Stimulated activated CD4-positive, alpha-beta T cell treated with anti-CD3 and anti-CD28 coated beads, Interleukin-1b, Interleukin-23, amount 100 ng/mL, for 48 hours (primary cell): ENCODE measurements around the gene WDR1.
A peak's percentile ranks its signal among the peaks of the same experiment; 100 is the strongest.

Experiments used
- DNase-seq: peaks from one replicate; pipeline ENCODE4 v3.0.0-alpha.2; 2020

WDR1 gene, protein sequence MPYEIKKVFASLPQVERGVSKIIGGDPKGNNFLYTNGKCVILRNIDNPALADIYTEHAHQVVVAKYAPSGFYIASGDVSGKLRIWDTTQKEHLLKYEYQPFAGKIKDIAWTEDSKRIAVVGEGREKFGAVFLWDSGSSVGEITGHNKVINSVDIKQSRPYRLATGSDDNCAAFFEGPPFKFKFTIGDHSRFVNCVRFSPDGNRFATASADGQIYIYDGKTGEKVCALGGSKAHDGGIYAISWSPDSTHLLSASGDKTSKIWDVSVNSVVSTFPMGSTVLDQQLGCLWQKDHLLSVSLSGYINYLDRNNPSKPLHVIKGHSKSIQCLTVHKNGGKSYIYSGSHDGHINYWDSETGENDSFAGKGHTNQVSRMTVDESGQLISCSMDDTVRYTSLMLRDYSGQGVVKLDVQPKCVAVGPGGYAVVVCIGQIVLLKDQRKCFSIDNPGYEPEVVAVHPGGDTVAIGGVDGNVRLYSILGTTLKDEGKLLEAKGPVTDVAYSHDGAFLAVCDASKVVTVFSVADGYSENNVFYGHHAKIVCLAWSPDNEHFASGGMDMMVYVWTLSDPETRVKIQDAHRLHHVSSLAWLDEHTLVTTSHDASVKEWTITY

GRCh38 chr4:10116569-10117358, at the start of gene WDR1:
WDR1 (minus strand) TSS chr4:10116799; CDS start chr4:10116666, 133 bp downstream.
- peak; percentile 92 for DNase-seq

GRCh38 chr4:10164877-10165283, 48.3 kb upstream of the WDR1 start:
- no peak for DNase-seq

- DNase-seq = no peak
These were observed 46.7 kb upstream of the WDR1 start for GRCh38 chr4:10163296-10163695.

GRCh38 chr4:10162341-10163000, 45.9 kb upstream of the WDR1 start:
- no peak for DNase-seq

GRCh38 chr4:10161840-10162239, 45.2 kb upstream of the WDR1 start:
- DNase-seq = peak; percentile 30

GRCh38 chr4:10161146-10161545, 44.5 kb upstream of the WDR1 start:
- DNase-seq = no peak

DNA sequence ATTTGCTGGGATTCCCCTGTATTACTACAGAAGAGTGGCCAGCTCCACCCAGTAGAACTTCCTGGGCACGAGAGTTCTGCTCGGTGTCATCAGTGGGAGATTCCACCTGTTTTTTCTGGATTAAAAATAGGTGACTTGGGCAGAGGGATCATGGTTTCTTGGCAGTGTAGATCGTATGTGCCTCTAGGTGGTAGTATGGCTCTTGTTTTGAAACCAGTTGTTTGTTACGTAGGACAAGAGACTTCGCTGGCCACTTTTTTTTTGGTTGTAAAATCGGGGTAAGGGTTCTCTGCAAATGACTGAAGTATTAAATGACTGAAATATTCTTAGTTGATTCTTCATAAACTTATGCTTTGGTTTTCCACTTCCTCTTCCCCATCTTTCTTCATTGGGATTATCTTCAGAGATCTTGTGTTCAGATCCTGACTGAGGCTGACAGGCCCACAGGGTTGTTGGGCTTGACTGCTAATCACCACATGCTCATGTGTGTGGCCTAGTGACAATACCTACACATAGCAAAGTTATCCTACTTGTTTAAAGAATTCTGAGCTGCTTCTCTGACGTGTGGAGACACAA, 43.8 kb upstream of the WDR1 start:
- no peak for DNase-seq

- DNase-seq = no peak
These were observed 43.1 kb upstream of the WDR1 start for GRCh38 chr4:10159671-10160070.

DNA sequence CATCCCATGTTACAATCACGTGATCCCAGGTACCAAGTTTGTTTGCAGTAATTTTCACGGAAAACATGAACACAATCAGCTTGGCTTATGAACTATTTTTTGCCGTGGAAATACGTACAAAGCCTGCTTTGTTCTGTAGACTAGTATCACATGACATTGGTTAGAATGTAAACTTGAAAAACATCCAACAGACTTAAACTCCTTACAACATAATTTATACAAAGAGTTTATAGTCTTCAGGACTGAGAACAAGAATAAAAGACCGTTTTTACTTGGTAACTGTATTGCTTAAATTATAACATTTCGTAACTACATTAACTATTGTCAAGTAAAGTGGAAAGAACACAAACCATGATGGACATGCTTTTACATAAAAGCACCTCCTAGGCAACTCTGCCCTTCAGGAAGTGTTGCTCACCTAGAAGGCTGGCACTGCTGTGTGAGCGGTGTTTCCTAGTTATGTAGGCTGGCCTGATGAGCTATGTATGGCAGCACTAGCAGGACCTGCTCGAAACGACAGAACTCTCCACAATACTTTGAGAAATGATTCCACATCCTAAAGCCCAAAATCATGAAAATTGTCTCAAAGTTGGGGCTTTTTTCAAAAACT, 41.8 kb upstream of the WDR1 start:
- DNase-seq = no peak

- DNase-seq = peak; percentile 44
These were observed 41.1 kb upstream of the WDR1 start for GRCh38 chr4:10157478-10158332.

DNA sequence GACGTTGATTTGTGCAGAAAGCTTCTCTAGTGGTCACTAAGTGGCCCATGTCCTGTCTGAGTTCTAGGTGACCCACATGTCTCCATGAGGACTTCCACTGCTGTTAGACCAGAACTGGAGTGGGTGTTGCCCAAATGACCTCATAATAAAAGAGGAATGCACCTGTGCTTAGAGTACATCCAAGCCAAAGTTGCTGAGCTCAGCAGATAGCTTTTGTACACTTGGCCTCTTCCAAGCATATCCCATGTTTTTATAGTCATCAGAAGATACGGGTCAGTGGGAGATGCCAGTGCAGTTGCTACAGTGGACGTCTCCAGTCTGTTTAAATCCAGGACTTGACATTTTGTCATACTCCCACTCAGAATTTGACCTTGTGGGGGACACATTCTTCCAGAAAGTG, 37.6 kb upstream of the WDR1 start:
- DNase-seq = no peak

- DNase-seq = no peak
These were observed 36.6 kb upstream of the WDR1 start for GRCh38 chr4:10153161-10153560.

DNA sequence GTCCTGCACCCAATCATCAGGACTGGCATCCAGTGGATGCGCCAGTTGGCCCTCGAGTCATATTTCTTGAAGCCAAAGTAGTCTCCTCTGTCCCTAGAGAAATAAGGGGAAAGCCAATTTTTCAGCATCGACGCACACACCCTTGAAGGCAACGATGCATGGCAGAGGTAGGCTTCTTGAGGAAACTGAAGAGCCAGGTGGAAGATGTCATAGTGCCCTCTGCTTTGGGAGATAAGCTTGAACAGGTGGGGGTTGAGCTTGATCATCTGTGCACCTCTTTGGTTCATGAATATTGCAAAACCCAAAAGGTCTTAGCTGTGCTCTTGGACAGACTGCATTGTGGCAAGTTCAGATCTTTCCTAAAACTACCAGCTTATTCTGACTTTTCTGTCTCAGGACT, 34.6 kb upstream of the WDR1 start:
- DNase-seq = no peak

GRCh38 chr4:10144966-10145365, 28.4 kb upstream of the WDR1 start:
- DNase-seq = no peak

DNA sequence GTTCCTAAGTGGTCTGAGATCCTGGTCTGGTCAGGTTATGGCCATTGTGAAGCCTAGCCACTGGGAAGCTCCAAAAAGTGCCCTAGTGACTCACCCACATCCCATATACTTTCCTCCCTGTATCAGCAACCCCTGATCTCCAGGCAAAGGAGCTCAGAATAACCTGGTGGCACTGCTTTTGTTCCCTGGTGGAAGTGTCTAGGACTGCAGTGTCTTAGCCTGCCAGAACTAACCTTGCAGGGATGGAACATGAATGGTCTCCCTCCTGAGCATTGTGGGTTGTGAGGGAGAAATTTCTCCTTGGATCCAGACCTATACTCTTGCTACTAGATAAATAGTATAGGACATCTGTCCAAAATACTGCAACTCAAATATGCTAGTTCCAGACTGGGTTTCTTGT, 27.9 kb upstream of the WDR1 start:
- DNase-seq = no peak

DNA sequence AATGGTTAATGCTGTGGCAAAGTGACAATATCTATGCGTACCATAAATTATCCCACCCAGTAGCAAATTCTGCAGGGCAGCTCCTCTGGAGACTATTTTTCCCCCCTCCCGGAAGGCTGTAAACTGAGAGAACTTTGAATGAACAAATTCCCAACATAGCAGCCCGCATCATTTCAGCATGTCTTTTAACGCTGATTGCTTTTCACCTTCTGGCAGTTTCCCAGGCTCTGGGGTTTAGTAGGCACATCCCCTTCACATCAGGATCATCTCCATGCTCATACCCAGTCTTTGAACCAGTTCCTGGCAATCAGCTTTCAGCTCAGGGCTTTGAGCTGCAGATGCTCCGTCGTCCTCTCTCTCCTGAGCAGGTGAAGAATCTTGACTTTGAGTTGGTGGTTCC, 26.6 kb upstream of the WDR1 start:
- DNase-seq = no peak

GRCh38 chr4:10140866-10141759, 24.5 kb upstream of the WDR1 start:
- DNase-seq = no peak

DNA sequence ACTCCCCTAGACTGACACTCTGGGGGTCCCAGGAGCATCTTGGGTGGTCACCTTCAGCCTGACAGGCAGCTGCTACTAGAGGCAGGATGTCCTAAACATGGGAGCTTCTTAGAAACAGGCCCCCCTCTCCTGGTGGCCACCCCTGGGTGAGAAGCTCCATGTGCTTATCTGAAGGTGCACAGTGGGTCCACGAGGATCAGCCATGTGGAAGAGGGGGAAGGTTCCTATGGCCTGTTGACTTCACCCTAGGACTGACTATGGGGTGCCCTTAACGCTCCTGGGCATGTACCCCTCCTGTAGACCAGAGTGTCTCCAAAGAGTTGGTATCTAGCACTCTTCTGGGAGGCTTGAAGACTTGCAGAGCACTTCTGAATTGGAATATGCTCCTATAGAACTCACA, 22.9 kb upstream of the WDR1 start:
- no peak for DNase-seq

- DNase-seq = no peak
These were observed 18.7 kb upstream of the WDR1 start for GRCh38 chr4:10135260-10135659.

DNA sequence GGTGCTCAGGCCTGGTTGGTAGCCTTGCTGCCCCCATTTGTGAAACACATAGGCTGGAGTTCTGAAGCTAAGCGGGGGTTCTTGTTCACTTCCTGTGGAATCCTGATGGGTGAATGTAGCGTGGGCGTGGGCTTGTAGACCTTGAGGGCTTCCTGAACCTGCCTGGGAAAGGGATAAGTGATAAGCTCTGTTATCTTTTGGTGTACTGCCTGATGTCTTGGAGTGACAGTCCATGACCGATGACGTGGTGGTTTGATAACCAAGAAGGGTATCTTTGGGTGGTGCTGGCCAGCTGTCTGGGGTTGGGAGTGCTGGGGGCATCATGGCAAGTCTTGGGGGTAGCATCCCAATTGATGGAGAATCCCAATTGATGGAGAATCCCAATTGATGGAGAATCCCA, 17.5 kb upstream of the WDR1 start:
- no peak for DNase-seq
